Measurements from ENCODE around the gene RNF31. TPM values are rescaled to one million over a fixed set of nuclear protein-coding genes. Genes with fewer than 3 reads are reported as not detected.

Gene RNF31
- polyA plus RNA-seq, 2 of the 4 experiments (the other 2 are of a cell fraction) = 5.7 to 20.8 TPM

DNA sequence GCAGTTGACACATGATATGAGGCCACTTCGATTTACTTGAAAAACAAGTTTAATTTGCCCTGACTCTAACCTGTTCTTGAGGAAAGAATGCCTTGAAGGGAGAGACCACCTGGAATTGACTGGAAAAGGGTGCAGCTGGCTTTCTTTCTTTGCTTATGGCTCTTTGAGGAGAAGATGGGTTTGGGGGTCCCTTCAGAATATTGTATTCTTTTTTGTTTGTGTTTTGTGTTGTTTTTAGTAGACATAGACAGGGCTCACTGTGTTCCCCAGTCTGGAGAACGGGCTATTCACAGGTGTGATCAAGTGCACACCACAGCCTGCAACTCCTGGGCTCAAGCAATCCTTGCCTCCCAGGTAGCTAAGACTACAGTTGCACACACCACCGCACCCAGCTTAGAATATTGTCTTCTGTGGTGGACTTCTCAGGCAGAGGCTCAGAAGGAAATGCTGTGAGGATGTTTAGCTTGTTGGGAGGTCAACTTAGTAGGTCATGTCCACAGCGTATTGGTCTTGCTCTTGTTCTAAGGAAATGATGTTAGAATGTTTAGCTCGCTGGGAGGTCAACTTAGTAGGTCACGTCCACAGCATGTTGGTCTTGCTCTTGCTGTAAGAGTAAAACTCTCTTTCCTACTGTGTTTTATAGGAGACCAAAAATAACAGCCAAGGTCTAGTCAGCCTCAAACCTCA, 31.0 kb upstream of the RNF31 start (continued):
- no peak for TF ChIP-seq RAD21 (conservative IDR thresholded peaks at IDR 0.05 in 1 of 2, IDR thresholded peaks at IDR 0.05 in 1 of 2)
- TF ChIP-seq EHF (CRISPR knock-in tag; IDR thresholded peaks at IDR 0.05) = no peak

DNA sequence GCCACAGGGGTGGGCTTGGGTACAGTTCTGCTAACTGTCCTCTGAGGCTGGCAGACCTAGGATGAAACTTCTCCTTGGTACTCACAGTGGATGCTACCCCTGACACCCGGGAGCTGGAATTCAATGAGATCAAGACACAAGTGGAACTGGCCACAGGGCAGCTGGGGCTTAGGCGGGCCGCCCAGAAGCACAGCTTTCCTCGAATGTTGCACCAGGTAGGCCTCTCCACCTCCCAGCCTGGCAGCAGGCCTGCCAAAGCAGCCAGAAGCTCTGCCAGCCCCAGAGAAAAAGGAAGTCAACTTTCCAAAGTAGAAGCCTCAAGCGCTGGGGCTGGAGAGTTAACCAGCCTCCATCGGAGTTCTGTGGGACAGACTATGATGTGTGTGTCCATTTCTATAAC, 30.1 kb upstream of the RNF31 start:
- H3K27ac ChIP-seq = no peak overlapping the region
- WGBS (ENCODE audit: missing lambda C conversion rate) = 94% methylated on average over 5 of the region's 6 CpGs
- H3K4me3 ChIP-seq = no peak overlapping the region
- DNase-seq (ENCODE audit: low read depth in 1 of 2, low spot score in 1 of 2) (no peak), ATAC-seq (no peak), FAIRE-seq (no peak)
- peaks cover 11% of the 10 kb centered on the region; the same call in 1 of the 3 replicates for H3K4me1 ChIP-seq
- H3K4me2 ChIP-seq = no peak overlapping the region
- ChIA-PET CTCF (interaction anchor here (1.3 to 5.6 kb wide), 8 partner anchors 8 to 59 kb away, joined by 3 to 44 read pairs (median 9); partner anchors contain the start of genes IRF9 and PSME1), POLR2A (no interaction called here)
- no peaks in the 10 kb centered on the region for H3K9me3 ChIP-seq
- TF ChIP-seq FOSB (CRISPR knock-in tag; IDR thresholded peaks at IDR 0.05) = no peak
- TF ChIP-seq, protein P1, sequence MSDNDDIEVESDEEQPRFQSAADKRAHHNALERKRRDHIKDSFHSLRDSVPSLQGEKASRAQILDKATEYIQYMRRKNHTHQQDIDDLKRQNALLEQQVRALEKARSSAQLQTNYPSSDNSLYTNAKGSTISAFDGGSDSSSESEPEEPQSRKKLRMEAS (IDR thresholded peaks at IDR 0.05) = no peak
- no peak for TF ChIP-seq HOXB13 (CRISPR knock-in tag; IDR thresholded peaks at IDR 0.05; ENCODE audit: low read depth)
- TF ChIP-seq RARB (CRISPR knock-in tag; IDR thresholded peaks at IDR 0.05) = no peak
- TF ChIP-seq CHD4 (IDR thresholded peaks at IDR 0.05; ENCODE audit: borderline replicate concordance) = no peak
- no peak for TF ChIP-seq RFX5 (IDR thresholded peaks at IDR 0.05)
- no peak for TF ChIP-seq EP300 (IDR thresholded peaks at IDR 0.05)
- TF ChIP-seq POLR2AphosphoS2 (conservative IDR thresholded peaks at IDR 0.05; ENCODE audit: low read length) = no peak
- TF ChIP-seq PBX3 (IDR thresholded peaks at IDR 0.05) = no peak
- TF ChIP-seq ZC3H11A (IDR thresholded peaks at IDR 0.05) = no peak
- TF ChIP-seq EHF (CRISPR knock-in tag; IDR thresholded peaks at IDR 0.05) = no peak
- TF ChIP-seq CBX8 (IDR thresholded peaks at IDR 0.05) = no peak
- TF ChIP-seq JUN (IDR thresholded peaks at IDR 0.05) = no peak
- TF ChIP-seq MAZ (IDR thresholded peaks at IDR 0.05; ENCODE audit: borderline replicate concordance, low read depth, low read length) = no peak
- TF ChIP-seq HOXB5 (CRISPR knock-in tag; IDR thresholded peaks at IDR 0.05) = no peak
- TF ChIP-seq CBX2 (IDR thresholded peaks at IDR 0.05; ENCODE audit: borderline replicate concordance, low read depth) = no peak
- TF ChIP-seq GATA3 (IDR thresholded peaks at IDR 0.05; ENCODE audit: borderline replicate concordance) = no peak
- no peak for TF ChIP-seq ATOH8 (CRISPR knock-in tag; IDR thresholded peaks at IDR 0.05; ENCODE audit: low read depth)
- no peak for TF ChIP-seq POLR2A (IDR thresholded peaks at IDR 0.05; ENCODE audit: low read length)
- no peak for TF ChIP-seq TFCP2L1 (CRISPR knock-in tag; IDR thresholded peaks at IDR 0.05)

- Histone ChIP-seq H3K27ac (no peak overlapping the region), H3K9me3 (no peaks in the 10 kb centered on the region), H3K4me3 (no peak overlapping the region), H3K4me2 (no peak overlapping the region), H3K4me1 (peaks cover 8% of the 10 kb centered on the region; the same call in 1 of the 3 replicates)
- FAIRE-seq (no peak), ATAC-seq (no peak), DNase-seq (ENCODE audit: low read depth in 1 of 2, low spot score in 1 of 2) (no peak)
- 93% methylated on average over 6 of the region's 6 CpGs for whole genome bisulfite sequencing (ENCODE audit: missing lambda C conversion rate)
- TF ChIP-seq NR3C1 (IDR thresholded peaks at IDR 0.05) = no peak
- ChIA-PET CTCF (interaction anchor here (1.2 to 5.5 kb wide), 5 partner anchors 11 to 41 kb away, joined by 4 to 20 read pairs (median 7); partner anchors contain the start of genes IRF9 and PSME1), POLR2A (no interaction called here)
Observed at GRCh38 chr14:24119691-24120090, 27.6 kb upstream of the RNF31 start.
